GM13977 (cell line): ENCODE measurements around the gene GPA33.
A peak's percentile ranks its signal among the peaks of the same experiment; 100 is the strongest.

Source experiments
- DNase-seq: peaks from one replicate; pipeline ENCODE4 v3.0.0; 2012; ENCODE audit warnings: low spot score
- in situ Hi-C: fragments of 300-500 bp; cut with MboI; formaldehyde crosslinking; loops from one replicate; pipeline ENCODE4 v1.12.0; 2022; ENCODE audit warnings: low sequenced_read_pairs, low pct_unique_long_range_greater_than_20kb, mixed read lengths, inconsistent platforms; ENCODE audit not compliant: unreplicated experiment
- TF ChIP-seq, protein P1 (sequence below): IDR thresholded peaks from 2 replicates; pipeline ENCODE4 v1.5.1; 2012; ENCODE audit warnings: mild to moderate bottlenecking, control low read depth; ENCODE audit not compliant: insufficient read depth; ENCODE audit errors: extremely low read depth, missing control alignments

GPA33 gene

DNA sequence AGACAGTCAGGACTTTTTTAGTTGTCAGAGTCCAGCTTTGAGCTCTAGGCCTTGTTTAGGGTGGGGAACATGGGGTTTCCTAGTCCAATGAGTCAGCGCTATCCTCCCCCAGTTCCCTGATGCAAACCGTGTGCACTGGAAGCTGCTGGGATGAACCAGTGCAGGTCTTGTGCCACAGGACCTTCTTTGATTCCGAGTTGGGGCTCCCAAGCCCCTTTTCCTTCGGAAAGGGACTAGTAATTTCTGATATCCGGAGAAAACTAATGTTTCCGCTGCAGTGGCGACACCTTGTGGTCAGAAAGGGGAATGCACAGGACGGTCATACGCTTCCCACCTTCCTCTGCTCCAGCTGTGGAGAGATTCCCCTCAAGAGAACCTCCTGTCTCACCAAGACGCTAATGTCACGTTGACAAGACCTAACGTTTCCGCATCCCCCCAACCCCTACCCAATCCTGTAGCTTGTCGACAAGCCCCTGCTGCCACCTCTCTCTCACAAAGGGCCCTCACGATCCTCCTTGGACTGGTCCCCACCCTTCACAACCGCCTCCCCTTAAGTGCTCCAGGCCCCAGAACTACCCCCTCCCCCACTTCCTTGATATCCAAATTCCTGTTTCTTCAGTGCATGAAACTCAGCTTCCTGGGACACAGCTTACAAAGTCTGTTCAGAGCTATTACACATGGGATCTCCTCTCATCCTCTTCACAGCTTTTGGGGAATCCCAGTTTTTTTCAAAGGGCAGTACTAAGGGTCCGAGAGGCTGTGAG, 30.9 kb downstream of the GPA33 start:
- in situ Hi-C loops: no loop called here

DNA sequence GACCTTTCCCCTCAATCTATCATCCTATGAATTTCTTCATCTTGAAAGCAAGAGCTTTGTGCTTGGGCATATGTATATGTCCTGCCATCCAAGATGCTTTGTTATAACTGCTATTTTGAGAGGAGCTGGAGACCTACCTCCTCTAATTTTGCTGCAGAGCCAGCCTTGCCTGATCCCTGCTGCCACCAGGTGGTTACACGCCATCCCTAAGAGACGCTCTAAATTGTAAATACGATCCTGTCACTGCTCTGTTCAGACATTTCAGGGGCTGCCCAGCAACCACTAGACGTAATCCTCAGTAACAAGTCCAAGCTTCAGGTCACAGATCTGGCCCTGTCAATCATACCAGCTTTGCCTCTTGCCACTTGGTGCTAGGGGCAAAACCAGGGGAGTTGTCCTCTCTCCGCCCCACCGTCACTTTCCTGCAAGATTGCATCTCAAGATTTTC, 32.9 kb downstream of the GPA33 start:
- in situ Hi-C loops: no loop called here
- DNase-seq: peak; percentile 46
- TF ChIP-seq, protein P1, sequence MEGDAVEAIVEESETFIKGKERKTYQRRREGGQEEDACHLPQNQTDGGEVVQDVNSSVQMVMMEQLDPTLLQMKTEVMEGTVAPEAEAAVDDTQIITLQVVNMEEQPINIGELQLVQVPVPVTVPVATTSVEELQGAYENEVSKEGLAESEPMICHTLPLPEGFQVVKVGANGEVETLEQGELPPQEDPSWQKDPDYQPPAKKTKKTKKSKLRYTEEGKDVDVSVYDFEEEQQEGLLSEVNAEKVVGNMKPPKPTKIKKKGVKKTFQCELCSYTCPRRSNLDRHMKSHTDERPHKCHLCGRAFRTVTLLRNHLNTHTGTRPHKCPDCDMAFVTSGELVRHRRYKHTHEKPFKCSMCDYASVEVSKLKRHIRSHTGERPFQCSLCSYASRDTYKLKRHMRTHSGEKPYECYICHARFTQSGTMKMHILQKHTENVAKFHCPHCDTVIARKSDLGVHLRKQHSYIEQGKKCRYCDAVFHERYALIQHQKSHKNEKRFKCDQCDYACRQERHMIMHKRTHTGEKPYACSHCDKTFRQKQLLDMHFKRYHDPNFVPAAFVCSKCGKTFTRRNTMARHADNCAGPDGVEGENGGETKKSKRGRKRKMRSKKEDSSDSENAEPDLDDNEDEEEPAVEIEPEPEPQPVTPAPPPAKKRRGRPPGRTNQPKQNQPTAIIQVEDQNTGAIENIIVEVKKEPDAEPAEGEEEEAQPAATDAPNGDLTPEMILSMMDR: peak; percentile 72

More for the DNA sequence above, 30.9 kb downstream of the GPA33 start:
- DNase-seq: peak; percentile 61
- TF ChIP-seq, protein P1: peak; percentile 90

DNA sequence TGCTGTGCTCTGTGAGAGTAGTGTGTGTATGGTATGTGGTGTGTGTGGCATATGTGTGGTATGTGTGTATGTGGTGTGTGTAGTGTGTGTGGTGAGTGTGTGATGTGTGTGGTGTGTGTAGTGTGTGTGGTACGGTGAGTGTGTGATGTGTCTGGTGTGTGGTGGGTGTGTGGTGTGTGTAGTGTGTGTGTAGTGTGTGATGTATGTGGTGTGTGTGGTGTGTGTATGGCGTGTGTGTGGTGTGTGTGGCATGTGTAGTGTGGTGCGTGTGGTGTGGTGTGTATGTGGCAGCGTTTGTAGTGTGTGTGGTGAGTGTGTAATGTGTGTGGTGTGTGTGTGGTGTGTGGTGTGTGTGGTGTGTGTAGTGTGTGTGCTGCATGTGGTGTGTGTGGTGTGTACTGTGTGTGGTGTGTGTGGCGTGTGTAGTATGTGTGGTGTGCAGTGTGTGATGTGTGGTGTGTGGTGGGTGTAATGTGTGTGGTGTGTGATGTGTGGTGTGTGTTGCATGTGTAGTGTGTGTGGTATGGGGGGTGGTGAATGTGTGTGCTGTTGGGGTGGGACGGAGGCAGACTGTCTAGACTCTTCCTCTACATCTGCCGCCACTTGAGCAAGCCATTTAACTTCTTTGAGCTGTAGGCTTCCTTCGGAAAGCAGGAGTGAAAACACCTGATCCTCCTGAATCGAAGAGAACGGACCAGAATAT, 33.5 kb downstream of the GPA33 start:
- TF ChIP-seq, protein P1: no peak
- DNase-seq: no peak

DNA sequence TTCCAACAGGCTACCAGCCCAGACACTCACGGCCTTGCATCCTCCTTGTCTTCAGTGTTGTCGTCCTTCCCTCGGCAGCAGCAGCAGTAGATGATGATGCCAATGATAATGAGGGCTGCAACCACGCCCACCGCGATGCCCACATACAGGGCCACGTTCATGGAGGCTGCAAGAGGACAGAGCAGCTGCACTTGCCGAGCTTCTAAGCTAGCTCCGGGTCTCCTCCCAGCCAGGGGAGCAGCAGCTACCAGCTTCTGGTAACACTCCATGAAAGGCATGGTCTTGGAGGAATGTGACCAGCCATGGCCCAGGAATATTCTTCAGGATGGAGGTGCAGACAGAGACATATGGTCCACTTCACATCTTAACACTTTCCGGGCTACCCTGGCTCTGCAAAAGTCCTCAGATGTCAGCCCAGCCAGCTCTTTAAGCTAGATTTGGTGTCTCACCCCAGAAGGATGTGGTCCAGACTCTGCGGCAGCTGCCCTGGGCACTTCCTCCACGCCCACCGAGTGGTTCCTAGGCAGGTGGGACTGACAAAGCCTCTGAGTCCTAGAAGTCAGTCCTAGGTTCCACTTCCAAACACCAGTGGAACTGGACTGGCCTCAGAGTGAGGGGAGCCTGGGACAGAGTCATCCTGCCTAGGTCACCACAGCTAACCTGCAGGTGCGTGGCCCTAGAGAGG, 35.1 kb downstream of the GPA33 start:
- TF ChIP-seq, protein P1: no peak
- in situ Hi-C loops: no loop called here
- no peak for DNase-seq

More for the DNA sequence above, 33.5 kb downstream of the GPA33 start:
- in situ Hi-C loops: no loop called here

DNA sequence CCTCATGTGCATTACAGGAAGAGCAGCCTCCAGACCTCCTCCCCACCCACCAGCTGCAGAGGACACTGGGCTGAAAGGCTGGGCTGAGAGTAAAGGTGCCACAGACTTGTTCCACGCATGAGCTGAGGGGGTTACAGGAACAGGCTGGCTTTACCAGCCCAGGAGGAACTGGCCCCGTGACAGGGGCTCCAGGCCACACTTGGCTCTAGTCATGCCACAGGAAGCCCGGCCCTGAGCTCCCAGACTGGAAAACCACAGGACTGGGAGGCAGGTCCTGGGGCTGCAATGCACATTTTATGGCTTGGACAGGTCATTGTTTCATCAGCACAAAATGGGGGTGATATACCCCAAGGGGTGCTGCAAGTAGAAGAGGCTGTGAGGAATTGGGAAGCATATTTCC, 35.6 kb downstream of the GPA33 start:
- TF ChIP-seq, protein P1: no peak
- no peak for DNase-seq
- in situ Hi-C loops: no loop called here

DNA sequence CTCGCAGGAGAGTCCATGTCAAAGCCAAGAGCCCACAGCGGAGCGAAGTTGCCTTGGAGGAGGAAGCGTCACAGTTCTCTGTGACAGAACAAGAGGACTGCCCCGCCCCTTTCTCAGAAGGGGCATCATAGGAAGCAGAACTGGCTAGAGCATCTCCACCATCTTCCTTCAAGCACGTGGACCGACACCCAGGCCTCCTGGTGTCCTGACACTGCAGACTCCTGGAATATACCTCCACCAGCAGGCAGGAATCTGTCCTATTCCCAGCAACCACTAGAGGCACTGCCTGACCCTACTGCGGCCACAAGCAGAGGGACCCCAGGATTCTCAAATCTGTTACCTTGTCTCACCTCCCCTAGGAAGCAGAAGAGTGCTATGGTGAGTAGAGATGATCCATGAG, 37.8 kb downstream of the GPA33 start:
- DNase-seq: no peak
- in situ Hi-C loops: no loop called here
- TF ChIP-seq, protein P1: peak; percentile 38
